ENCODE results near the gene ATAD3A. TPM values are rescaled to one million over a fixed set of nuclear protein-coding genes. Genes with fewer than 3 reads are reported as not detected.
"Not testable (repeated sequence)": the region's sequence is repeated elsewhere in the genome, so short reads cannot be mapped to it uniquely, and the experiment has no call there.

The ATAD3A gene
- total and polyA plus RNA-seq, 2 donors (not counting 1 experiment from before 2014, with no cell fraction given), result 12.5 to 18.0 TPM

- no peak overlapping the region for H3K27ac ChIP-seq (ENCODE audit: insufficient read depth, low read length)
- H3K4me1 ChIP-seq (ENCODE audit: control insufficient read depth, extremely low read depth, insufficient read depth, low read length), result no peaks in the 10 kb centered on the region
- no peak for DNase-seq (ENCODE audit: low read depth in 2 of 2)
- H3K4me2 ChIP-seq (ENCODE audit: extremely low read depth, insufficient read depth, low read length), result no peak overlapping the region
- TF ChIP-seq EZH2 (IDR thresholded peaks at IDR 0.05; ENCODE audit: low read length, missing control alignments), result no peak
- no peak for TF ChIP-seq CTCF (conservative IDR thresholded peaks at IDR 0.05 in 1 of 2, IDR thresholded peaks at IDR 0.05 in 1 of 2; ENCODE audit: low read depth in 1 of 2, low read length in 2 of 2)
- no peak overlapping the region for H3K9ac ChIP-seq (ENCODE audit: insufficient read depth, low read length)
- H3K4me3 ChIP-seq (replicated peaks in 1 of 4; ENCODE audit: control extremely low read depth in 1 of 4, insufficient read depth in 1 of 4, low read depth in 3 of 4, low read length in 4 of 4), result no peak overlapping the region
- H3K27me3 ChIP-seq (ENCODE audit: control insufficient read depth, insufficient read depth, low read length), result no peaks in the 10 kb centered on the region
- no peaks in the 10 kb centered on the region for H4K20me1 ChIP-seq (ENCODE audit: control insufficient read depth, extremely low read depth, insufficient read depth, low read length)
- H3K9me3 ChIP-seq (ENCODE audit: control insufficient read depth, insufficient read depth, low read depth, low read length), result no peaks in the 10 kb centered on the region
- no peak overlapping the region for H2AFZ ChIP-seq (ENCODE audit: low read length)
- H3K79me2 ChIP-seq (ENCODE audit: control insufficient read depth, insufficient read depth, low read length), result no peaks in the 10 kb centered on the region
- H3K36me3 ChIP-seq (ENCODE audit: control insufficient read depth, insufficient read depth, low read length), result peaks cover 20% of the 10 kb centered on the region
These were observed 21.2 kb upstream of the ATAD3A start for GRCh38 chr1:1490633-1491230.

GRCh38 chr1:1491601-1492000 lies 20.4 kb upstream of the ATAD3A start:
- no peak overlapping the region for H3K4me2 ChIP-seq (ENCODE audit: extremely low read depth, insufficient read depth, low read length)
- TF ChIP-seq CTCF (conservative IDR thresholded peaks at IDR 0.05 in 1 of 2, IDR thresholded peaks at IDR 0.05 in 1 of 2; ENCODE audit: low read depth in 1 of 2, low read length in 2 of 2) (no peak), EZH2 (IDR thresholded peaks at IDR 0.05; ENCODE audit: low read length, missing control alignments) (no peak)
- no peak overlapping the region for H2AFZ ChIP-seq (ENCODE audit: low read length)
- DNase-seq (ENCODE audit: low read depth in 2 of 2), result no peak
- H3K9ac ChIP-seq (ENCODE audit: insufficient read depth, low read length), result no peak overlapping the region
- no peak overlapping the region for H3K27ac ChIP-seq (ENCODE audit: insufficient read depth, low read length)
- no peaks in the 10 kb centered on the region for H4K20me1 ChIP-seq (ENCODE audit: control insufficient read depth, extremely low read depth, insufficient read depth, low read length)
- H3K36me3 ChIP-seq (ENCODE audit: control insufficient read depth, insufficient read depth, low read length), result peaks cover 22% of the 10 kb centered on the region
- H3K4me1 ChIP-seq (ENCODE audit: control insufficient read depth, extremely low read depth, insufficient read depth, low read length), result no peaks in the 10 kb centered on the region
- no peaks in the 10 kb centered on the region for H3K9me3 ChIP-seq (ENCODE audit: control insufficient read depth, insufficient read depth, low read depth, low read length)
- no peak overlapping the region for H3K4me3 ChIP-seq (replicated peaks in 1 of 4; ENCODE audit: control extremely low read depth in 1 of 4, insufficient read depth in 1 of 4, low read depth in 3 of 4, low read length in 4 of 4)
- H3K79me2 ChIP-seq (ENCODE audit: control insufficient read depth, insufficient read depth, low read length), result no peaks in the 10 kb centered on the region
- no peaks in the 10 kb centered on the region for H3K27me3 ChIP-seq (ENCODE audit: control insufficient read depth, insufficient read depth, low read length)

GRCh38 chr1:1494311-1494710 lies 17.7 kb upstream of the ATAD3A start:
- H3K4me2 ChIP-seq (ENCODE audit: extremely low read depth, insufficient read depth, low read length), result not testable (repeated sequence)

GRCh38 chr1:1495461-1495975 lies 16.4 kb upstream of the ATAD3A start:
- not testable (repeated sequence) for H3K79me2 ChIP-seq (ENCODE audit: control insufficient read depth, insufficient read depth, low read length); H3K4me1 ChIP-seq (ENCODE audit: control insufficient read depth, extremely low read depth, insufficient read depth, low read length); H3K9ac ChIP-seq (ENCODE audit: insufficient read depth, low read length); H2AFZ ChIP-seq (ENCODE audit: low read length); DNase-seq (ENCODE audit: low read depth in 2 of 2); H3K4me2 ChIP-seq (ENCODE audit: extremely low read depth, insufficient read depth, low read length); H4K20me1 ChIP-seq (ENCODE audit: control insufficient read depth, extremely low read depth, insufficient read depth, low read length); H3K4me3 ChIP-seq (replicated peaks in 1 of 4; ENCODE audit: control extremely low read depth in 1 of 4, insufficient read depth in 1 of 4, low read depth in 3 of 4, low read length in 4 of 4); H3K27me3 ChIP-seq (ENCODE audit: control insufficient read depth, insufficient read depth, low read length); H3K27ac ChIP-seq (ENCODE audit: insufficient read depth, low read length); H3K9me3 ChIP-seq (ENCODE audit: control insufficient read depth, insufficient read depth, low read depth, low read length)
- peaks cover 13% of the 10 kb centered on the region for H3K36me3 ChIP-seq (ENCODE audit: control insufficient read depth, insufficient read depth, low read length)

More at GRCh38 chr1:1494311-1494710, 17.7 kb upstream of the ATAD3A start:
- not testable (repeated sequence) for H3K27me3 ChIP-seq (ENCODE audit: control insufficient read depth, insufficient read depth, low read length); H3K9me3 ChIP-seq (ENCODE audit: control insufficient read depth, insufficient read depth, low read depth, low read length); H3K4me3 ChIP-seq (replicated peaks in 1 of 4; ENCODE audit: control extremely low read depth in 1 of 4, insufficient read depth in 1 of 4, low read depth in 3 of 4, low read length in 4 of 4); H3K79me2 ChIP-seq (ENCODE audit: control insufficient read depth, insufficient read depth, low read length); H3K9ac ChIP-seq (ENCODE audit: insufficient read depth, low read length); H2AFZ ChIP-seq (ENCODE audit: low read length); H3K4me1 ChIP-seq (ENCODE audit: control insufficient read depth, extremely low read depth, insufficient read depth, low read length); H4K20me1 ChIP-seq (ENCODE audit: control insufficient read depth, extremely low read depth, insufficient read depth, low read length); H3K27ac ChIP-seq (ENCODE audit: insufficient read depth, low read length); DNase-seq (ENCODE audit: low read depth in 2 of 2)
- peaks cover 18% of the 10 kb centered on the region for H3K36me3 ChIP-seq (ENCODE audit: control insufficient read depth, insufficient read depth, low read length)

All from fibroblast of lung (primary cell).